Measurements from ENCODE around the gene PPTC7.
A peak's percentile ranks its signal among the peaks of the same experiment; 100 is the strongest.

DNA sequence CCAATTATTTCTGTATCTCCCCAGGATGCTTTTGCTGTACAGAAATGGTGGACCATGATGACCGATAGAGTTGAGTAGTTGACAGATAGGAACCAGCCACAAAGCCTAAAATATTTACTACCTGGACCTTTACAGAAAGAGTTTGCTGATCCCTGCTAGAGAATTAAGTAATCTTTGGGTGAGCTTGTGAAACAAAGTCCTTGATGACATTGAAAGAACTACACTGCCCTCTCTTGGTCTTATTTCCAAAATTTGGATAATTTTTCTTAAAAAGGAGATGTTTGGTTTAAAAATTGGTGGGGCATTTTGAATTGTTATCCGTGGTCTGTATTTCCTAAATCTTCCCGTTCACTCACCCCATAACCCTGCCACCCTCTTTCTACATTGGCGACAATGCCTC lies 17.1 kb upstream of the PPTC7 start:
- TF ChIP-seq, protein P1, sequence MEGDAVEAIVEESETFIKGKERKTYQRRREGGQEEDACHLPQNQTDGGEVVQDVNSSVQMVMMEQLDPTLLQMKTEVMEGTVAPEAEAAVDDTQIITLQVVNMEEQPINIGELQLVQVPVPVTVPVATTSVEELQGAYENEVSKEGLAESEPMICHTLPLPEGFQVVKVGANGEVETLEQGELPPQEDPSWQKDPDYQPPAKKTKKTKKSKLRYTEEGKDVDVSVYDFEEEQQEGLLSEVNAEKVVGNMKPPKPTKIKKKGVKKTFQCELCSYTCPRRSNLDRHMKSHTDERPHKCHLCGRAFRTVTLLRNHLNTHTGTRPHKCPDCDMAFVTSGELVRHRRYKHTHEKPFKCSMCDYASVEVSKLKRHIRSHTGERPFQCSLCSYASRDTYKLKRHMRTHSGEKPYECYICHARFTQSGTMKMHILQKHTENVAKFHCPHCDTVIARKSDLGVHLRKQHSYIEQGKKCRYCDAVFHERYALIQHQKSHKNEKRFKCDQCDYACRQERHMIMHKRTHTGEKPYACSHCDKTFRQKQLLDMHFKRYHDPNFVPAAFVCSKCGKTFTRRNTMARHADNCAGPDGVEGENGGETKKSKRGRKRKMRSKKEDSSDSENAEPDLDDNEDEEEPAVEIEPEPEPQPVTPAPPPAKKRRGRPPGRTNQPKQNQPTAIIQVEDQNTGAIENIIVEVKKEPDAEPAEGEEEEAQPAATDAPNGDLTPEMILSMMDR (conservative IDR thresholded peaks at IDR 0.05): peak; percentile 85
- no peak for TF ChIP-seq EZH2 (IDR thresholded peaks at IDR 0.05; ENCODE audit: low read depth)
